Astrocyte (in vitro differentiated cells and primary cell): ENCODE results near the gene BMPR1B.

Experiments used
- CTCF ChIP-seq: IDR thresholded peaks from 2 replicates; pipeline ENCODE4 v1.5.1; 2011; ENCODE audit warnings: low read depth, mild to moderate bottlenecking, inconsistent platforms, low read length, moderate library complexity; ENCODE audit not compliant: insufficient read depth
- EZH2 ChIP-seq: IDR thresholded peaks from 2 replicates; pipeline ENCODE4 v1.6.1; 2012; ENCODE audit warnings: mild to moderate bottlenecking, low read length, inconsistent platforms; ENCODE audit not compliant: insufficient read depth

- TF ChIP-seq CTCF (no peak), EZH2 (no peak)
Measured at GRCh38 chr4:94758141-94758699, 465 bp downstream of the BMPR1B start.
